ENCODE data around the gene PRIMPOL.
"Not testable (repeated sequence)": the region's sequence is repeated elsewhere in the genome, so short reads cannot be mapped to it uniquely, and the experiment has no call there.

The PRIMPOL gene

GRCh38 chr4:184649026-184649970 is at the start of gene PRIMPOL, which contains the start of gene CASP3:
TSS of gene PRIMPOL (plus strand) at chr4:184649738. CDS start at chr4:184657141, 7,403 bp downstream.
TSS of gene CASP3 (minus strand) at chr4:184649447. CDS start at chr4:184638453, 10,994 bp downstream.
- Mint-ChIP-seq H3K9me3 (no peaks in the 10 kb centered on the region), H3K4me1 (peaks cover 36% of the 10 kb centered on the region), H3K36me3 (peaks cover 2% of the 10 kb centered on the region), H3K4me3 (peak within 1 kb of the TSS; percentile 97), H3K27ac (peak within 1 kb of the TSS; percentile 82), H3K27me3 (no peaks in the 10 kb centered on the region)
- ATAC-seq (ENCODE audit: low read depth) (peak; percentile 86), DNase-seq (ENCODE audit: low spot score in 2 of 2) (peak; percentile 89 to 90)

DNA sequence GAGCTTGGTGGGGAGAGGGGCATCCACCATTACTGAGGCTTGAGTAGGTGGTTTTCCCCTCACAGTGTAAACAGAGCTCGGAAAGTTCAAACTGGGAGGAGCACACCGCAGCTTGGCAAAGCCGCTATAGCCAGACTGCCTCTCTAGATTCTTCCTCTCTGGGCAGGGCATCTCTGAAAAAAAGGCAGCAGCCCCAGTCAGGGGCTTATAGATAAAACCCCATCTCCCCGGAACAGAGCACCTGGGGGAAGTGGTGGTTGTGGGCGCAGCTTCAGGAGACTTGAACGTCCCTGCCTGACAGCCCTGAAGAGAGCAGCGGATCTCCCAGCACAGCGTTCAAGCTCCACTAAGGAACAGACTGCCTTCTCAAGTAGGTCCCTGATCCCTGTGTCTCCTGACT is 48.6 kb upstream of the PRIMPOL start:
- Mint-ChIP-seq H3K36me3 (peaks cover 10% of the 10 kb centered on the region), H3K9me3 (peaks cover 16% of the 10 kb centered on the region)
- not testable (repeated sequence) for H3K27me3 Mint-ChIP-seq; H3K27ac Mint-ChIP-seq; H3K4me3 Mint-ChIP-seq; DNase-seq (ENCODE audit: low spot score in 2 of 2); H3K4me1 Mint-ChIP-seq; ATAC-seq (ENCODE audit: low read depth)

- Mint-ChIP-seq H3K9me3 (peaks cover 16% of the 10 kb centered on the region), H3K36me3 (peaks cover 10% of the 10 kb centered on the region)
- not testable (repeated sequence) for H3K4me3 Mint-ChIP-seq; H3K27me3 Mint-ChIP-seq; H3K27ac Mint-ChIP-seq; H3K4me1 Mint-ChIP-seq; ATAC-seq (ENCODE audit: low read depth); DNase-seq (ENCODE audit: low spot score in 2 of 2)
These were observed 46.7 kb upstream of the PRIMPOL start for GRCh38 chr4:184602857-184603256.

DNA sequence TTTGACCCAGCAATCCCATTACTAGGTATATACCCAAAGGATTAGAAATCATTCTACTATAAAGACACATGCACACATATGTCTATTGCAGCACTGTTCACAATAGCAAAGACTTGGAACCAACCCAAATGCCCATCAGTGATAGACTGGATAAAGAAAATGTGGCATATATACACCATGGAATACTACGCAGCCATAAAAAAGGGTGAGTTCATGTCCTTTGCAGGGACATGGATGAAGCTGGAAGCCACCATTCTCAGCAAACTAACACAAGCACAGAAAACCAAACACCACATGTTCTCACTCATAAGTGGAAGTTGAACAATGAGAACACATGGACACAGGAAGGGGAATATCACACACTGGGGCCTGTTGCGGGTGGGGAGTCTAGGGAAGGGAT is 42.1 kb upstream of the PRIMPOL start:
- Mint-ChIP-seq H3K9me3 (peaks cover 16% of the 10 kb centered on the region), H3K36me3 (peaks cover 10% of the 10 kb centered on the region)
- H3K27me3 Mint-ChIP-seq; H3K4me1 Mint-ChIP-seq; ATAC-seq (ENCODE audit: low read depth); H3K4me3 Mint-ChIP-seq; DNase-seq (ENCODE audit: low spot score in 2 of 2); H3K27ac Mint-ChIP-seq: not testable (repeated sequence)

DNA sequence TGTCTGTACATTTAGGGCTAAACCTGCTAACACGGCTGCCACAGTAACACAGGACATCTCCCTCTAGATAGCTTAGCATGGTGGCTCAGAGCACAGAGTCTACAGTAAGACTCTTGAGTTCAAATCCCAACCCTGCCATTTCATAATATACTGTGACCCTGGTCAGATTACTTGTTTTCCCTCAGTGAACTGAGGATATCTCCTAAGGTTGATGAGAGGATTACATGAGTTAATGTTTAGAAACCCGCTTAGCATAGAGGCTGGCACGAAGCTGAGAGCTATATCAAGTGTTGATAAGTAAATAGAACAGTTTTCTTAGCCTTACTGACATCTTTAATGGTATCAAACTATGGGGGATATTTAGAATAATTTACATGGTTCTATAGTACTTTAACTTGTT is 37.5 kb upstream of the PRIMPOL start:
- no peak for ATAC-seq (ENCODE audit: low read depth)
- Mint-ChIP-seq H3K27ac (no peak overlapping the region), H3K27me3 (no peaks in the 10 kb centered on the region)

GRCh38 chr4:184613405-184613804 is 36.1 kb upstream of the PRIMPOL start:
- ATAC-seq (ENCODE audit: low read depth) (no peak), DNase-seq (ENCODE audit: low spot score in 2 of 2) (no peak)
- Mint-ChIP-seq H3K27me3 (no peaks in the 10 kb centered on the region), H3K36me3 (peaks cover 2% of the 10 kb centered on the region), H3K4me3 (no peak overlapping the region), H3K4me1 (peaks cover 8% of the 10 kb centered on the region), H3K27ac (peak overlapping the region; percentile 10), H3K9me3 (peaks cover 4% of the 10 kb centered on the region)

More for the DNA sequence above, 37.5 kb upstream of the PRIMPOL start:
- DNase-seq (ENCODE audit: low spot score in 2 of 2) = no peak
- H3K9me3 Mint-ChIP-seq = peaks cover 4% of the 10 kb centered on the region
- H3K4me1 Mint-ChIP-seq = peaks cover 6% of the 10 kb centered on the region
- H3K4me3 Mint-ChIP-seq = no peak overlapping the region
- H3K36me3 Mint-ChIP-seq = peaks cover 2% of the 10 kb centered on the region

GRCh38 chr4:184614509-184614908 is 35.0 kb upstream of the PRIMPOL start:
- Mint-ChIP-seq H3K27ac (no peak overlapping the region), H3K9me3 (peaks cover 4% of the 10 kb centered on the region), H3K4me1 (peaks cover 8% of the 10 kb centered on the region), H3K27me3 (no peaks in the 10 kb centered on the region), H3K4me3 (no peak overlapping the region), H3K36me3 (peaks cover 2% of the 10 kb centered on the region)
- ATAC-seq (ENCODE audit: low read depth) (no peak), DNase-seq (ENCODE audit: low spot score in 2 of 2) (no peak)

DNA sequence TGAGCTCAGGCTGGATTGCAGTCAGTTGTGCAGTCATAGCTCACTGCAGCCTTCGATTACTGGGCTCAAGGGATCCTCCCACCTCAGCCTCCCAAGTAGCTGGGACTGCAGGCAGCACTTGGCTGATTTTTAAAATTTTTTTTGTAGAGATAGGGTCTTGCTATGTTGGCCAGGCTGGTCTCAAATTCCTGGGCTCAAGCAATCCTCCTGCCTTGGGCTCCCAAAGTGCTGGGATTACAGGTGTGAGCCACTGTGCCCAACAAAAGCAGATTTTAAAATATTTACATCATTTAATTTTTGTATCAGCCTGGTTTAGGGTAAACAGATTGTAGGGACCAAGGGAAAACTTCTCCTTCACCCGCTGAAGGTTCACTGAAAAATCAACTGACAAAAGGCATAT is 33.4 kb upstream of the PRIMPOL start:
- peaks cover 13% of the 10 kb centered on the region for H3K4me1 Mint-ChIP-seq
- DNase-seq (ENCODE audit: low spot score in 2 of 2); H3K36me3 Mint-ChIP-seq; H3K9me3 Mint-ChIP-seq; H3K27ac Mint-ChIP-seq; ATAC-seq (ENCODE audit: low read depth); H3K27me3 Mint-ChIP-seq; H3K4me3 Mint-ChIP-seq: not testable (repeated sequence)

DNA sequence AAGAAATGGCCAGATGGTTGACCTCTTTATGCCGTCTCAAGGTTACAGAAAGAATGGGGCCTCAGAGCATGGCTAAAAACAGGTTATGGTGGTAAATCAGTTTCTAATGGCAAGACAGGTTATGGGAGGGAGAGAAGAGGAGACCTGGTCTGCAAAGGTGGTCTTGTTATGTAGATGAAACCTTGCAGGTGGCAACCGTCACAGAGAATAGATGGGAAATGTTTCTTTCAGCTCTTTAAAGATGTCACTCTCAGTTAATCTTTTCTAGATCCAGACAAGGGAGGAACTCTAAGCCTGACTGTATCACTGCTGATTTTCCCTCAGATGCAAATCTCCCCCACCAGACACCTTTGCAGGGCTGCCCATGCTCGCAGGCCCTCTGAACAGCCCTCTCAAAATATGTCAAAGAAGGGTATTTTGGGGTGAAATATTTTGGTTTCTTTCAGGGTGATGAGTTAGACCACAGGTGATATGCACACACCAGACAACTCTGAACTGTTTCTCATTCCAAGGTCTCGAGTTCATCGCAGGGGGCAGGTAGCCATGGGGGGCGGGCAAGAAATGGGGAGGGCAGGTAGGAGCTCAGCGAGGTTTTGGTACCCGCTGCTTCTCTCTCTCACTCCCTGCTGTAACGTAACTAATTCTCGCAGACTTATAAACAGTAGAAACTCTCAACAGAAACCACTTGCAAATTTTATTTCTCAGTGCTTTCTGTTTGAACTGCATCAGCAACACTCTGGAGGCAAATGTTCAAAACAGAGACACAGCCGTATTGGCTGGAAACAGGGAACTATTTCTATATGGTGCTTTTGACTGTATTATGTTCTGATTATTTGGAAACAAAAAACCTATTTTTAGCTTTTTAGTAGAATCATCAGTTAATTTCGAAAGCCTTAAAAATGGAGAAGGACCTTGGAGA is 32.6 kb upstream of the PRIMPOL start:
- H3K4me3 Mint-ChIP-seq = peak overlapping the region; percentile 19
- DNase-seq (ENCODE audit: low spot score in 2 of 2) (no peak), ATAC-seq (ENCODE audit: low read depth) (peak; percentile 59)
- H3K27me3 Mint-ChIP-seq = no peaks in the 10 kb centered on the region
- H3K9me3 Mint-ChIP-seq = peaks cover 4% of the 10 kb centered on the region
- H3K36me3 Mint-ChIP-seq = peaks cover 2% of the 10 kb centered on the region
- no peak overlapping the region for H3K27ac Mint-ChIP-seq
- peaks cover 13% of the 10 kb centered on the region for H3K4me1 Mint-ChIP-seq

DNA sequence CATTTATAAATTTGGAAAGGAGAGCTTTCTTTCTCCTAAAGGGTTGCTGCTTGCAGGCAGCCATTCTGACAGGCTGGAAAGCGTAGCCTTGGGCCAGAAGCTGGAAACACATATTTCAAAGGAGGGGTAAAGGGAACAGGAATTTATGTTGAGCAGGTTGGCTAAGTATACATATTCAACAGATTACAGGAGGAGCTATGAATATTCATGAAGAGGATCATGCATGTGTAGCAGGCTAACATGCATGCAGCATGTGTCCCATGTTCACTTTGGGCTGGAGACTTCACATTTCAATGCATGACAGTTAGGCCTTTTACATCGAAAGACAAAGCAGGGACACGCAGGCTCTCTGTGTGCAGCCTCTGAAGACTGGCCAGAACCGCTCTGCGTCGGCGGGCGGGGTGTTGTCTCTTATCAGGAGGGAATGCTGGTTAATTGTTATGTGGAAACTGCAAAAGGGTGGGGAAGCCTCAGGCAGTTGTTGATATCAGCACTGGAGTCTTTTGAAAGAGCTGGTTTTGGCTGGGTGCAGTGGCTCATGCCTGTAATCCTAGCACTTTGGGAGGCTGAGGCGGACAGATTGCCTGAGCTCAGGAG is 31.8 kb upstream of the PRIMPOL start:
- H3K9me3 Mint-ChIP-seq = peaks cover 4% of the 10 kb centered on the region
- H3K4me1 Mint-ChIP-seq = peaks cover 13% of the 10 kb centered on the region
- no peak for ATAC-seq (ENCODE audit: low read depth)
- H3K4me3 Mint-ChIP-seq = no peak overlapping the region
- no peak for DNase-seq (ENCODE audit: low spot score in 2 of 2)
- H3K36me3 Mint-ChIP-seq = peaks cover 2% of the 10 kb centered on the region
- no peak overlapping the region for H3K27ac Mint-ChIP-seq
- no peaks in the 10 kb centered on the region for H3K27me3 Mint-ChIP-seq

DNA sequence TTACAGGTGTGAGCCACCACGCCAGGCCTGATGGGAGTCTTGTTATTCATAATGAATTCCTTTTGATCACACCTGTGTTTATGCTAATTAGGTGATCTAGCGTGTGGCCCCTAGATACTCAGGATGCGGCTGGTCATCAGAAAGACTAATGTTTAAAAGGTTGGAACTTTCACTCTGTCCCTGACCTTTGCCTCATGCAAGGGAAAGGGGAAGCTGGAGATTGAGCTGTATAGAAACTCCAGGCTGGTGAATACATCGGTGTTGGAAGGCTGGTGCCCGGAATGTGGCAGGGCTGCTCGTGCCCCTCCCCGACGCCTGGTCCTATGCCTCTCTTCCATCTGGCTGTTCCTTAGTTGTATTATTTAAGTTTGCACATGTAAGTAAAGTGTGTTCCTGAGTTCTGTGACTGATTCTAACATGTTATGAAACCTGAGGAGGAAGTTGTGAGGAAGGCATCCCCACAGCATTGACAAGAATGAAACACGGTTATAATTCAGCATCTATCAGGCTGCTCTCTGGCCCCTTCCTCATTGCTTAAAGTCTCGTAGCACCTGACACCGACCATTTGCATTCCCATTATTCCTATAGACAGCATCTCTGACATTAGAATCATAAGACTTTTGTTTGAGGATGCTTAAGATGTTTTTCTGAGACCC is 29.2 kb upstream of the PRIMPOL start:
- no peaks in the 10 kb centered on the region for H3K9me3 Mint-ChIP-seq
- H3K36me3 Mint-ChIP-seq = peaks cover 7% of the 10 kb centered on the region
- H3K4me3 Mint-ChIP-seq = no peak overlapping the region
- no peaks in the 10 kb centered on the region for H3K27me3 Mint-ChIP-seq
- ATAC-seq (ENCODE audit: low read depth) = no peak
- no peak for DNase-seq (ENCODE audit: low spot score in 2 of 2)
- peaks cover 13% of the 10 kb centered on the region for H3K4me1 Mint-ChIP-seq
- H3K27ac Mint-ChIP-seq = no peak overlapping the region

DNA sequence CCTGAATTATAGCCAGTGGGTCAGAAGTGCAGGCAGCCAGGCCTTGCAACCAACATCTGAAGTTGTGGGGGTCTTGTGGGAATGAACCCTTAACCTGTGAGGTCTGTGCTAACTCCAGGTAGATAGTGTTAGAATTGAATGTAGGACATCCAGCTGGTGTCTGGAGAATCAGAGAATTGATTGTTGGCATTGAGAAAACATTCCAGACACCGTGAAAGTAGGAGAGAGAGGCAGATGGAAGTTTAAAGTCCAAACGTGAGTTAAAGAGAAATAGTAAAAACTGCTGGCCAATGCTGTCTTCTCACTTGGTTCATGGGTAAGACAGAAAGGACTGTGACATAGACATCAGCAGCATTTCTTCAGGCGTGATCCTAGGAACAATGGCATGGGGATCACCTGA is 28.0 kb upstream of the PRIMPOL start:
- Mint-ChIP-seq H3K27ac (no peak overlapping the region), H3K36me3 (peaks cover 10% of the 10 kb centered on the region), H3K9me3 (no peaks in the 10 kb centered on the region), H3K27me3 (no peaks in the 10 kb centered on the region), H3K4me3 (no peak overlapping the region), H3K4me1 (peaks cover 12% of the 10 kb centered on the region)
- ATAC-seq (ENCODE audit: low read depth) (no peak), DNase-seq (ENCODE audit: low spot score in 2 of 2) (no peak)

DNA sequence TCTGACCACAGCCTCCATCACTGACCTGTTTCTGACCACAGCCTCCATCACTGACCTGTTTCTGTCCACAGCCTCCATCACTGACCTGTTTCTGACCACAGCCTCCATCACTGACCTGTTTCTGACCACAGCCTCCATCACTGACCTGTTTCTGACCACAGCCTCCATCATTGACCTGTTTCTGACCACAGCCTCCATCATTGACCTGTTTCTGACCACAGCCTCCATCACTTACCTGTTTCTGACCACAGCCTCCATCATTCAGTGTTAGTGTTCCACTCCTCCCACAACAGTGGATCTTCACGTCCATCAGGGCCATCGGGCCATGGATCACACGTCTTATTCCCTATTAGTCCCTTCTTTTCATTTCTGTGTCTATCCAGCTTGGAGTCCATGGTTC is 25.0 kb upstream of the PRIMPOL start:
- ATAC-seq (ENCODE audit: low read depth); H3K4me3 Mint-ChIP-seq; DNase-seq (ENCODE audit: low spot score in 2 of 2); H3K4me1 Mint-ChIP-seq; H3K9me3 Mint-ChIP-seq; H3K27me3 Mint-ChIP-seq: not testable (repeated sequence)
- peak overlapping the region; percentile 62 for H3K27ac Mint-ChIP-seq
- peaks cover 20% of the 10 kb centered on the region for H3K36me3 Mint-ChIP-seq
